Hepatocyte (in vitro differentiated cells): ENCODE results near the gene IMMP2L. TPM values are rescaled to one million over a fixed set of nuclear protein-coding genes. Genes with fewer than 3 reads are reported as not detected.

Source experiments
- DNase-seq: peaks from one replicate; pipeline ENCODE4 v3.0.0-alpha.2; 2016; ENCODE audit warnings: low spot score
- H2AFZ ChIP-seq: fragments of 200-600 bp; sonication (generic); 2 replicates; pipeline ENCODE4 v1.6.0; 2016; ENCODE audit warnings: antibody characterized with exemption, mild to moderate bottlenecking
- H3K27ac ChIP-seq: fragments of 200-600 bp; sonication (generic); 2 replicates; pipeline ENCODE4 v1.5.1; 2016; ENCODE audit warnings: mild to moderate bottlenecking
- H3K27me3 ChIP-seq: fragments of 200-600 bp; sonication (generic); 2 replicates; pipeline ENCODE4 v1.6.1; 2016
- H3K36me3 ChIP-seq: fragments of 200-600 bp; sonication (generic); replicated peaks from 2 replicates; pipeline ENCODE4 v1.5.1; 2016; ENCODE audit warnings: low read depth; ENCODE audit not compliant: insufficient read depth
- H3K4me1 ChIP-seq: fragments of 200-600 bp; sonication (generic); 2 replicates; pipeline ENCODE4 v1.5.1; 2016; ENCODE audit warnings: mild to moderate bottlenecking, moderate library complexity; ENCODE audit not compliant: insufficient read depth
- H3K4me2 ChIP-seq: fragments of 200-600 bp; sonication (generic); 2 replicates; pipeline ENCODE4 v1.6.0; 2016
- H3K4me3 ChIP-seq: fragments of 200-600 bp; sonication (generic); 2 replicates; pipeline ENCODE4 v1.5.1; 2016; ENCODE audit warnings: mild to moderate bottlenecking
- H3K79me2 ChIP-seq: fragments of 200-600 bp; sonication (generic); 2 replicates; pipeline ENCODE4 v1.6.0; 2017; ENCODE audit warnings: mild to moderate bottlenecking
- H3K9me2 ChIP-seq: fragments of 200-600 bp; sonication (generic); replicated peaks from 2 replicates; pipeline ENCODE4 v1.6.0; 2017; ENCODE audit warnings: mild to moderate bottlenecking; ENCODE audit not compliant: insufficient read depth
- H3K9me3 ChIP-seq: fragments of 200-600 bp; sonication (generic); 2 replicates; pipeline ENCODE4 v1.5.1; 2016; ENCODE audit warnings: low read depth, mild to moderate bottlenecking
- H4K20me1 ChIP-seq: fragments of 200-600 bp; sonication (generic); 2 replicates; pipeline ENCODE4 v1.6.0; 2016; ENCODE audit warnings: mild to moderate bottlenecking; ENCODE audit not compliant: insufficient read depth, poor library complexity, severe bottlenecking
- CTCF ChIP-seq: fragments of 200-600 bp; sonication (generic); IDR thresholded peaks from 2 replicates; pipeline ENCODE4 v1.5.1; 2016; ENCODE audit warnings: antibody characterized with exemption, mild to moderate bottlenecking; ENCODE audit not compliant: poor library complexity
- EZH2 ChIP-seq: fragments of 200-600 bp; sonication (generic); IDR thresholded peaks from 2 replicates; pipeline ENCODE4 v1.6.1; 2016; ENCODE audit warnings: antibody characterized with exemption, mild to moderate bottlenecking, borderline replicate concordance
- EZH2phosphoT487 ChIP-seq: fragments of 200-600 bp; sonication (generic); IDR thresholded peaks from one replicate; pipeline ENCODE4 v1.6.1; 2018; ENCODE audit warnings: antibody characterized with exemption, mild to moderate bottlenecking, low read depth, moderate library complexity; ENCODE audit not compliant: unreplicated experiment, severe bottlenecking
- WGBS: methylation state at CpG from one replicate; pipeline ENCODE4 v1.1.6; 2016; ENCODE audit warnings: low lambda C conversion rate; ENCODE audit errors: missing lambda C conversion rate; 5-methylcytosine and 5-hydroxymethylcytosine counted together
- polyA plus RNA-seq: library from polyadenylated mRNA; unstranded; fragments of >200 nt; fragmentation: Nextera tagmentation; extraction: Ambion mirVana; gene quantifications from 2 replicates; pipeline ENCODE4 v1.2.1, GENCODE V29; 2016
- total RNA-seq: library from RNA; depleted of rRNA; stranded (reverse); fragments of >200 nt; gene quantifications from 2 replicates; pipeline ENCODE4 v1.2.3, GENCODE V29; 2014

Gene IMMP2L
- total and polyA plus RNA-seq, 2 experiments from 2014 or later = 13.3 to 17.6 TPM

GRCh38 chr7:111363099-111363498 is 199.2 kb downstream of the IMMP2L start:
- no peaks in the 10 kb centered on the region for H4K20me1 ChIP-seq
- H3K4me3 ChIP-seq = no peak overlapping the region
- H3K79me2 ChIP-seq = no peaks in the 10 kb centered on the region
- no peaks in the 10 kb centered on the region for H3K27me3 ChIP-seq
- 61% methylated on average over 1 of the region's 1 CpG for WGBS
- no peaks in the 10 kb centered on the region for H3K9me2 ChIP-seq
- no peak overlapping the region for H3K27ac ChIP-seq
- no peak overlapping the region for H3K4me2 ChIP-seq
- no peak overlapping the region for H2AFZ ChIP-seq
- DNase-seq = no peak
- H3K9me3 ChIP-seq = no peaks in the 10 kb centered on the region
- no peaks in the 10 kb centered on the region for H3K4me1 ChIP-seq
- no peaks in the 10 kb centered on the region for H3K36me3 ChIP-seq
- TF ChIP-seq CTCF = no peak
- TF ChIP-seq EZH2phosphoT487 = no peak

- H2AFZ ChIP-seq = no peak overlapping the region
- no peak for TF ChIP-seq EZH2
- no peak for TF ChIP-seq CTCF
- H3K9me3 ChIP-seq = no peaks in the 10 kb centered on the region
- H3K4me1 ChIP-seq = no peaks in the 10 kb centered on the region
- no peak overlapping the region for H3K4me3 ChIP-seq
- no peak overlapping the region for H3K27ac ChIP-seq
- H3K9me2 ChIP-seq = no peaks in the 10 kb centered on the region
- H3K36me3 ChIP-seq = no peaks in the 10 kb centered on the region
- no peaks in the 10 kb centered on the region for H3K79me2 ChIP-seq
- no peak for DNase-seq
- H3K27me3 ChIP-seq = no peaks in the 10 kb centered on the region
- H4K20me1 ChIP-seq = no peaks in the 10 kb centered on the region
- H3K4me2 ChIP-seq = no peak overlapping the region
- WGBS = 81% methylated on average over 2 of the region's 2 CpGs
These were observed 199.7 kb downstream of the IMMP2L start for GRCh38 chr7:111362506-111363054.

- no peak overlapping the region for H2AFZ ChIP-seq
- no peak for DNase-seq
These were observed 203.4 kb downstream of the IMMP2L start for GRCh38 chr7:111358915-111359314.

More at GRCh38 chr7:111358915-111359314, 203.4 kb downstream of the IMMP2L start:
- Histone ChIP-seq H3K9me3 (no peaks in the 10 kb centered on the region), H3K4me2 (no peak overlapping the region), H3K9me2 (no peaks in the 10 kb centered on the region), H3K36me3 (no peaks in the 10 kb centered on the region), H3K27ac (no peak overlapping the region), H3K27me3 (no peaks in the 10 kb centered on the region), H3K4me3 (no peak overlapping the region), H3K79me2 (no peaks in the 10 kb centered on the region), H3K4me1 (no peaks in the 10 kb centered on the region), H4K20me1 (no peaks in the 10 kb centered on the region)
- 94% methylated on average over 4 of the region's 4 CpGs for WGBS
- TF ChIP-seq EZH2phosphoT487 (no peak), EZH2 (no peak), CTCF (no peak)
